ENCODE data around the gene SUSD1.

- TF ChIP-seq CTCF (IDR thresholded peaks at IDR 0.05) (no peak), POLR2A (IDR thresholded peaks at IDR 0.05) (no peak)
These were observed 15.3 kb downstream of the SUSD1 start for GRCh38 chr9:112159781-112160180.
